Astrocyte (in vitro differentiated cells and primary cell): ENCODE measurements around the gene KIAA1217.

Experiments used
- CTCF ChIP-seq: IDR thresholded peaks from 2 replicates; pipeline ENCODE4 v1.5.1; 2011; ENCODE audit warnings: low read depth, mild to moderate bottlenecking, inconsistent platforms, low read length, moderate library complexity; ENCODE audit not compliant: insufficient read depth
- EZH2 ChIP-seq: IDR thresholded peaks from 2 replicates; pipeline ENCODE4 v1.6.1; 2012; ENCODE audit warnings: mild to moderate bottlenecking, low read length, inconsistent platforms; ENCODE audit not compliant: insufficient read depth

- TF ChIP-seq CTCF (no peak), EZH2 (no peak)
Observed at GRCh38 chr10:24495666-24496460, 286.9 kb downstream of the KIAA1217 start.
